Cardiac septum (tissue), 1 donor: Measurements from ENCODE around the gene COX19. TPM values are rescaled to one million over a fixed set of nuclear protein-coding genes. Genes with fewer than 3 reads are reported as not detected.
"Not testable (repeated sequence)": the region's sequence is repeated elsewhere in the genome, so short reads cannot be mapped to it uniquely, and the experiment has no call there.

Experiments
- DNase-seq: peaks from one replicate; pipeline ENCODE4 v3.0.0-alpha.2; 2020; ENCODE audit warnings: low spot score
- intact Hi-C: fragments of 100-400 bp; cut with DNase I; formaldehyde crosslinking; loops from one replicate; pipeline ENCODE4 v1.14.0; 2022
- total RNA-seq: library from RNA; stranded (reverse); fragmentation: NEBNext Ultra II Directional; extraction: Animal tissue kit (Norgen Biotek cat#: 25700); gene quantifications from one replicate; pipeline ENCODE4 v1.2.1, GENCODE V29; 2021
- donor health status: DM: no; HTN: no; CAD: no.

Gene COX19
- total RNA-seq, 1 donor from 2014 or later = 7.3 TPM

- no peak for DNase-seq
- intact Hi-C loops = no loop called here
Observed at GRCh38 chr7:1012004-1012715, 36.8 kb upstream of the COX19 start.

GRCh38 chr7:1011297-1012003 lies 36.1 kb upstream of the COX19 start:
- no peak for DNase-seq
- intact Hi-C loops = no loop called here

GRCh38 chr7:1010226-1010625 lies 34.9 kb upstream of the COX19 start:
- no peak for DNase-seq
- intact Hi-C loops = no loop called here

GRCh38 chr7:1009747-1010146 lies 34.4 kb upstream of the COX19 start:
- intact Hi-C loops = no loop called here
- no peak for DNase-seq

- DNase-seq = no peak
- intact Hi-C loops = no loop called here
Observed at GRCh38 chr7:1008733-1009363, 33.5 kb upstream of the COX19 start.

GRCh38 chr7:1007901-1008300 lies 32.6 kb upstream of the COX19 start:
- intact Hi-C loops = no loop called here
- DNase-seq = no peak

GRCh38 chr7:1005303-1005702 lies 30.0 kb upstream of the COX19 start:
- intact Hi-C loops = no loop called here
- DNase-seq = no peak

- intact Hi-C loops = no loop called here
- DNase-seq = no peak
Observed at GRCh38 chr7:1004018-1004852, 28.9 kb upstream of the COX19 start.

GRCh38 chr7:1002445-1002844 lies 27.1 kb upstream of the COX19 start:
- intact Hi-C loops, DNase-seq: not testable (repeated sequence)

- DNase-seq, intact Hi-C loops: not testable (repeated sequence)
Observed at GRCh38 chr7:1002026-1002425, 26.7 kb upstream of the COX19 start.

GRCh38 chr7:1001069-1001770 lies 25.9 kb upstream of the COX19 start:
- intact Hi-C loops, DNase-seq: not testable (repeated sequence)

GRCh38 chr7:999941-1000935 lies 24.9 kb upstream of the COX19 start:
- DNase-seq = no peak
- intact Hi-C loops = no loop called here

GRCh38 chr7:999149-999879 lies 24.0 kb upstream of the COX19 start:
- no peak for DNase-seq
- intact Hi-C loops = no loop called here

- no peak for DNase-seq
- intact Hi-C loops = no loop called here
Observed at GRCh38 chr7:997404-998395, 22.4 kb upstream of the COX19 start.

- no peak for DNase-seq
Observed at GRCh38 chr7:996079-996872, 20.9 kb upstream of the COX19 start.

GRCh38 chr7:995571-995970 lies 20.2 kb upstream of the COX19 start:
- intact Hi-C loops = no loop called here
- DNase-seq = no peak

More at GRCh38 chr7:996079-996872, 20.9 kb upstream of the COX19 start:
- intact Hi-C loops = no loop called here
